Measurements from ENCODE around the gene EHD3.

The EHD3 gene

DNA sequence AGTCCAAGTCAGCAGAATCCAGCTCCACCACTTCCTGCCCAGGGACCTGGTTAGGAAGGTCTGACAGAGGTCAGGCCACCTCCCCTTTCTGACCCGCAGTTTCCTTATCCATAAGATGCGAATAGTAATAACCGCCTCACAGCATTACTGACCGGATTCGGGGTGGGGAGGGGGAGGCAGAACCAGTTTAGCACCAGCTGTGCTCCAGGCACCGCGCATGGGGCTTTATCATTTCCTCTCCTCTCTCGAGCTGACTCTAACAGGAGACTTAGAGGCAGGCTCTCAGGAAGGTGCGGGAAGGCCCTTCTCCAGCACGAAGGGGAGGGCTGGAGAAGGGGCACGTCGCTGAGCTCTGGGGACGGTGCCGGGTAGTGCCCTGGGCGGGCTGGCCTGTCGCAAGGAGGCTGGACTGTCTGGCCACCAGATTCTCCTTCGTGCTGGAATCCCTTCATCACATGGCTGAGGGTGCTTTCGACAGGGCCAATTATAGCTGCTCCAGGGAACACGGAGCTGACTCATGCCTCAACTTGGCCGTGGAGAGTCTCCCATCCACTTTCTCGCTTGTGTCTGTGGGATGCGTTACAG is 5.7 kb downstream of the EHD3 start:
- Histone ChIP-seq H3F3A (ENCODE audit: insufficient read depth, low read length) (no peaks in the 10 kb centered on the region), H3K79me2 (ENCODE audit: insufficient read depth, low read length) (no peaks in the 10 kb centered on the region), H3K4me3 (ENCODE audit: low read depth, low read length, poor library complexity, severe bottlenecking) (no peak overlapping the region), H3K27me3 (ENCODE audit: insufficient read depth, low read length) (no peaks in the 10 kb centered on the region; the same call in 1 of the 2 replicates), H3K36me3 (ENCODE audit: insufficient read depth, low read length) (no peaks in the 10 kb centered on the region), H3K4me1 (ENCODE audit: insufficient read depth, low read length, severe bottlenecking) (no peaks in the 10 kb centered on the region), H2AFZ (ENCODE audit: low read length) (no peak overlapping the region), H4K20me1 (ENCODE audit: insufficient read depth, low read length) (no peaks in the 10 kb centered on the region), H3K9ac (ENCODE audit: low read length) (no peak overlapping the region), H3K27ac (ENCODE audit: low read depth, low read length, poor library complexity, severe bottlenecking) (no peak overlapping the region), H3K9me2 (ENCODE audit: low read depth, low read length) (no peaks in the 10 kb centered on the region), H3K9me3 (ENCODE audit: low read length) (no peaks in the 10 kb centered on the region), H3K4me2 (ENCODE audit: low read length) (no peak overlapping the region)
- TF ChIP-seq, protein P1, sequence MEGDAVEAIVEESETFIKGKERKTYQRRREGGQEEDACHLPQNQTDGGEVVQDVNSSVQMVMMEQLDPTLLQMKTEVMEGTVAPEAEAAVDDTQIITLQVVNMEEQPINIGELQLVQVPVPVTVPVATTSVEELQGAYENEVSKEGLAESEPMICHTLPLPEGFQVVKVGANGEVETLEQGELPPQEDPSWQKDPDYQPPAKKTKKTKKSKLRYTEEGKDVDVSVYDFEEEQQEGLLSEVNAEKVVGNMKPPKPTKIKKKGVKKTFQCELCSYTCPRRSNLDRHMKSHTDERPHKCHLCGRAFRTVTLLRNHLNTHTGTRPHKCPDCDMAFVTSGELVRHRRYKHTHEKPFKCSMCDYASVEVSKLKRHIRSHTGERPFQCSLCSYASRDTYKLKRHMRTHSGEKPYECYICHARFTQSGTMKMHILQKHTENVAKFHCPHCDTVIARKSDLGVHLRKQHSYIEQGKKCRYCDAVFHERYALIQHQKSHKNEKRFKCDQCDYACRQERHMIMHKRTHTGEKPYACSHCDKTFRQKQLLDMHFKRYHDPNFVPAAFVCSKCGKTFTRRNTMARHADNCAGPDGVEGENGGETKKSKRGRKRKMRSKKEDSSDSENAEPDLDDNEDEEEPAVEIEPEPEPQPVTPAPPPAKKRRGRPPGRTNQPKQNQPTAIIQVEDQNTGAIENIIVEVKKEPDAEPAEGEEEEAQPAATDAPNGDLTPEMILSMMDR (IDR thresholded peaks at IDR 0.05; ENCODE audit: low read length) = no peak
- TF ChIP-seq EZH2 (IDR thresholded peaks at IDR 0.05; ENCODE audit: borderline replicate concordance, low read length) = no peak

DNA sequence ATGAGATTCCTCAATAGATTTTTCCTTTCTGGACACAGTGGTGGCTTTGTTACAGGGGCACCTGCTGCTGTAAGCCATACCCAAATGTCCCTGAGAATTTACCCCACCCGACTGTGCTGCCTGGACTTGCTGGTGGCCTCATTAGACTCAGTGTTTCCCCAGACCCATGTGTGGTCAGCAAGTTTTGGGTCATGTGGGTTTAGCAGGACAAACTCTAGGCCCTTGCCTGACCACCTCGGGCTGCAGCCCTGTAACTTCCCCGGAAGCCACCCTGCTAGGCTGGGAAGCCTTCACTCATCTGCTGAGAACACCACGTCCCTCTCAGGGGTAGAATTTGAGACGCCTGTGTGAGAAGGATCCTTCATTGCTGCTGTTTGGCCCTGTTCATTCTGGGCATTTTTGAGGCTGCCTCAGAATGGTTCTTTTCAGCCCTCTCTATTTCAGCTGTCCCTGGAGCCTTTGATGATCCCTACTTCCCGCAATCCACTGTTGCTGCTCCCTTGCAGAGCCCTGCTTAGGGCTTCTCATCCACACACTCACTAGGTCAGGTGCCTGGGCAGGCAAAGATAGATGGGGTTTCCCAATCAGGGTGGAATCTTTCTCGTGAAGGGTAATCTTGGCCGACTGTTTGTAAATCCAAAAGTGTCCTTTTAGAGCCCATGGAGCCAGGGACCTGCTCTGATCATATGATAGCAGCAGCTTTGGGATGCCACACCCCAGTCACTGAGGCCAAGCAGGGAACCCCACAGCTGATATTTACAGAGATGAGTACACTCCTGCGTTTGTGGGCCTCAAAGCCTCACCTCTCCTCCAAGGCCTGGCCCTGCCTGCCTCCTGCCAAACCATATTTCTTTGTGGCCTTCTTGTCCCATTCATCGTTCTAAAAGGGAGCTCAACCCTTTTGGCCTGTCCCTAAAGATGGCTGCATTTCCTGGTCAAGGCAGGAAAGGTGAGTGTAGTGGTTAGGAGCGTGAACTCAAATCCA is 6.7 kb downstream of the EHD3 start:
- Histone ChIP-seq H3K27ac (ENCODE audit: low read depth, low read length, poor library complexity, severe bottlenecking) (no peak overlapping the region), H4K20me1 (ENCODE audit: insufficient read depth, low read length) (no peaks in the 10 kb centered on the region), H3F3A (ENCODE audit: insufficient read depth, low read length) (no peaks in the 10 kb centered on the region), H3K27me3 (ENCODE audit: insufficient read depth, low read length) (no peaks in the 10 kb centered on the region; the same call in 1 of the 2 replicates), H3K4me1 (ENCODE audit: insufficient read depth, low read length, severe bottlenecking) (no peaks in the 10 kb centered on the region), H3K9me2 (ENCODE audit: low read depth, low read length) (no peaks in the 10 kb centered on the region), H3K36me3 (ENCODE audit: insufficient read depth, low read length) (no peaks in the 10 kb centered on the region), H3K79me2 (ENCODE audit: insufficient read depth, low read length) (no peaks in the 10 kb centered on the region), H3K9me3 (ENCODE audit: low read length) (no peaks in the 10 kb centered on the region), H3K4me3 (ENCODE audit: low read depth, low read length, poor library complexity, severe bottlenecking) (no peak overlapping the region), H3K9ac (ENCODE audit: low read length) (no peak overlapping the region), H3K4me2 (ENCODE audit: low read length) (no peak overlapping the region), H2AFZ (ENCODE audit: low read length) (no peak overlapping the region)
- TF ChIP-seq EZH2 (IDR thresholded peaks at IDR 0.05; ENCODE audit: borderline replicate concordance, low read length) = no peak
- TF ChIP-seq, protein P1 (IDR thresholded peaks at IDR 0.05; ENCODE audit: low read length) = no peak

DNA sequence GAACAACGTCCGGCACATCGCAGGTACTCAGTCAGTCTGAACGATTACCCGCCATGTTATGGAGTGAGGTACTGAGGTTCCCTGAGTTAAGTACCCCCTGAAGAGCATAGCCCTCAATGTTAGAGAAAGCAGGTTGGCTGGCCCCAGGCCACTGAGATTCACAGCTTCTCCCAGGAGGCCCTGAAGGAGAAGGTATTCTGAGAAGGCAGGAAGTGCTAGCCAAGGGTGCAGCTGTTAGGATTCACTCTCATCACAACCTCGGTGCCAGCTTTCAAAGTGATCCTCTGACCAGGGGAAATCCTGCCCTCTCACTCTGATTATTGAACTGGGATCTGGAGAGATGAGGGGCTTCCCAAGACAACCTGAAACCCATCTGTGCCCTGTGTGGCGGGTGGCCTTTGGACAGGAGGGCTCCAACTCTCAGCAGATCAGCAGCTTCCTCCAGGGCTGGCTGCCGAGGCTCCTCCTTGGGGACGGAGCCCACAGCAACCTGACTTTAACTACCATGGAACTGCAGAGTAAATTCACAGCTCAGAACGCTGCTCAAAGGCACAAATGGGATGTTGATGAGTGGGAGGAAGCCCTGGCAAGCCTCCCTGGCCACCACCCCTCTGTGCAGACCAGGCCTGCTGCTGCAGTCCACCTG is 7.8 kb downstream of the EHD3 start:
- H3F3A ChIP-seq (ENCODE audit: insufficient read depth, low read length) = no peaks in the 10 kb centered on the region
- no peaks in the 10 kb centered on the region for H4K20me1 ChIP-seq (ENCODE audit: insufficient read depth, low read length)
- no peak overlapping the region for H3K27ac ChIP-seq (ENCODE audit: low read depth, low read length, poor library complexity, severe bottlenecking)
- H3K4me2 ChIP-seq (ENCODE audit: low read length) = no peak overlapping the region
- H3K36me3 ChIP-seq (ENCODE audit: insufficient read depth, low read length) = no peaks in the 10 kb centered on the region
- no peaks in the 10 kb centered on the region for H3K4me1 ChIP-seq (ENCODE audit: insufficient read depth, low read length, severe bottlenecking)
- H3K9ac ChIP-seq (ENCODE audit: low read length) = no peak overlapping the region
- H2AFZ ChIP-seq (ENCODE audit: low read length) = no peak overlapping the region
- TF ChIP-seq EZH2 (IDR thresholded peaks at IDR 0.05; ENCODE audit: borderline replicate concordance, low read length) = no peak
- TF ChIP-seq, protein P1 (IDR thresholded peaks at IDR 0.05; ENCODE audit: low read length) = no peak
- no peaks in the 10 kb centered on the region; the same call in 1 of the 2 replicates for H3K27me3 ChIP-seq (ENCODE audit: insufficient read depth, low read length)
- H3K9me2 ChIP-seq (ENCODE audit: low read depth, low read length) = no peaks in the 10 kb centered on the region
- no peak overlapping the region for H3K4me3 ChIP-seq (ENCODE audit: low read depth, low read length, poor library complexity, severe bottlenecking)
- no peaks in the 10 kb centered on the region for H3K79me2 ChIP-seq (ENCODE audit: insufficient read depth, low read length)
- no peaks in the 10 kb centered on the region for H3K9me3 ChIP-seq (ENCODE audit: low read length)

Data from OCI-LY1 (cell line).